T-helper 2 cell treated with Interferon-gamma antibody and Interleukin-4, amounts not matched to agents 100 ng/mL and 5 ng/mL, for 36 hours (primary cell): ENCODE results near the gene RAB9A. TPM values are rescaled to one million over a fixed set of nuclear protein-coding genes. Genes with fewer than 3 reads are reported as not detected.
"Not testable (repeated sequence)": the region's sequence is repeated elsewhere in the genome, so short reads cannot be mapped to it uniquely, and the experiment has no call there.

ENCODE experiments used
- intact Hi-C: fragments of 100-400 bp; cut with micrococcal nuclease; formaldehyde crosslinking; loops from one replicate; pipeline ENCODE4 v1.15.1; 2023
- total RNA-seq: library from RNA; stranded (reverse); gene quantifications from 2 replicates; pipeline ENCODE4 v1.2.3, GENCODE V29; 2022

RAB9A gene
- total RNA-seq, 1 donor from 2014 or later = 6.2 TPM

GRCh38 chrX:13669246-13669737, 19.6 kb upstream of the RAB9A start:
- intact Hi-C loops = no loop called here

GRCh38 chrX:13669755-13670154, 19.2 kb upstream of the RAB9A start:
- intact Hi-C loops = not testable (repeated sequence)

- intact Hi-C loops = no loop called here
Measured at GRCh38 chrX:13670197-13670596, 18.7 kb upstream of the RAB9A start.

- intact Hi-C loops = no loop called here
Measured at GRCh38 chrX:13673016-13673415, 15.9 kb upstream of the RAB9A start.

GRCh38 chrX:13676885-13677284, 12.0 kb upstream of the RAB9A start:
- intact Hi-C loops = no loop called here

GRCh38 chrX:13679700-13680099, 9.2 kb upstream of the RAB9A start:
- intact Hi-C loops = not testable (repeated sequence)

GRCh38 chrX:13681595-13681994, 7.3 kb upstream of the RAB9A start:
- intact Hi-C loops = no loop called here

- intact Hi-C loops = no loop called here
Measured at GRCh38 chrX:13684361-13684760, 4.6 kb upstream of the RAB9A start.

- intact Hi-C loops = no loop called here
Measured at GRCh38 chrX:13685126-13685763, 3.7 kb upstream of the RAB9A start.

GRCh38 chrX:13687203-13687602, 1.7 kb upstream of the RAB9A start:
- intact Hi-C loops = no loop called here

GRCh38 chrX:13688384-13688957, 457 bp upstream of the RAB9A start:
- intact Hi-C loops = loop anchor here (2.0 kb wide), 2 partner anchors 36 to 46 kb away; partner anchors contain the start of genes OFD1, TCEANC and TRAPPC2

GRCh38 chrX:13689741-13690211, 848 bp downstream of the RAB9A start:
- intact Hi-C loops = loop anchor here (1.0 to 2.0 kb wide), 3 partner anchors 37 to 341 kb away; partner anchors contain the start of genes OFD1, TCEANC and TRAPPC2

- intact Hi-C loops = no loop called here
Measured at GRCh38 chrX:13690836-13691235, 1.9 kb downstream of the RAB9A start.

- intact Hi-C loops = no loop called here
Measured at GRCh38 chrX:13691841-13692371, 3.0 kb downstream of the RAB9A start.

- intact Hi-C loops = no loop called here
Measured at GRCh38 chrX:13692771-13693231, 3.9 kb downstream of the RAB9A start.

GRCh38 chrX:13693341-13693961, 4.5 kb downstream of the RAB9A start:
- intact Hi-C loops = no loop called here

GRCh38 chrX:13694359-13694758, 5.4 kb downstream of the RAB9A start:
- intact Hi-C loops = no loop called here

GRCh38 chrX:13694983-13695382, 6.1 kb downstream of the RAB9A start:
- intact Hi-C loops = no loop called here

- intact Hi-C loops = no loop called here
Measured at GRCh38 chrX:13695601-13696115, 6.7 kb downstream of the RAB9A start.

GRCh38 chrX:13697455-13697854, 8.5 kb downstream of the RAB9A start:
- intact Hi-C loops = no loop called here

- intact Hi-C loops = no loop called here
Measured at GRCh38 chrX:13697976-13698375, 9.0 kb downstream of the RAB9A start.

- intact Hi-C loops = no loop called here
Measured at GRCh38 chrX:13698432-13698831, 9.5 kb downstream of the RAB9A start.
